Measurements from ENCODE around the gene KLRG1. TPM values are rescaled to one million over a fixed set of nuclear protein-coding genes. Genes with fewer than 3 reads are reported as not detected.

KLRG1 gene
- total and polyA plus RNA-seq, 2 of the 4 experiments (the other 2 are of a cell fraction): 0.36 to 0.54 TPM

- no peak for ATAC-seq (ENCODE audit: low read depth)
- Histone ChIP-seq H3K14ac (replicated peaks; ENCODE audit: low read depth, low read length) (no peak overlapping the region), H4K5ac (ENCODE audit: low read depth, low read length) (no peak overlapping the region), H3K23ac (ENCODE audit: low read depth, low read length) (no peak overlapping the region), H3K4me1 (ENCODE audit: control insufficient read depth, insufficient read depth, low read length) (no peaks in the 10 kb centered on the region), H3K4ac (ENCODE audit: low read depth, low read length) (no peak overlapping the region), H3K4me2 (ENCODE audit: low read depth, low read length) (no peak overlapping the region), H3K56ac (ENCODE audit: extremely low read depth, insufficient read depth, low read length) (no peak overlapping the region), H2BK120ac (ENCODE audit: low read depth, low read length) (no peak overlapping the region), H2BK20ac (ENCODE audit: low read depth, low read length) (no peak overlapping the region), H3K18ac (ENCODE audit: low read depth, low read length) (no peak overlapping the region), H3K9me1 (ENCODE audit: insufficient read depth, low read length) (no peaks in the 10 kb centered on the region), H3K79me1 (ENCODE audit: low read depth in 1 of 2, low read length in 2 of 2) (no peaks in the 10 kb centered on the region), H4K20me1 (ENCODE audit: insufficient read depth, low read length) (no peaks in the 10 kb centered on the region), H3K9ac (ENCODE audit: low read depth, low read length) (no peak overlapping the region), H3K9me3 (ENCODE audit: control insufficient read depth, insufficient read depth, low read length) (peaks cover 8% of the 10 kb centered on the region), H3K27me3 (ENCODE audit: control insufficient read depth, insufficient read depth, low read length) (no peaks in the 10 kb centered on the region), H2AFZ (replicated peaks; ENCODE audit: low read length, poor library complexity) (no peak overlapping the region), H4K8ac (ENCODE audit: low read depth in 2 of 2, low read length in 2 of 2) (no peak overlapping the region), H2AK9ac (replicated peaks; ENCODE audit: low read depth, low read length, poor library complexity) (no peak overlapping the region), H3K4me3 (ENCODE audit: insufficient read depth, low read depth, low read length) (no peak overlapping the region), H2BK15ac (ENCODE audit: low read depth, low read length) (no peak overlapping the region), H2AK5ac (ENCODE audit: low read depth, low read length) (no peak overlapping the region), H4K91ac (ENCODE audit: insufficient read depth, low read depth, low read length) (no peak overlapping the region), H2BK5ac (ENCODE audit: low read depth, low read length, poor library complexity, severe bottlenecking) (no peak overlapping the region), H3K27ac (ENCODE audit: insufficient read depth, low read length) (no peak overlapping the region), H3K36me3 (ENCODE audit: control insufficient read depth, insufficient read depth, low read length) (no peaks in the 10 kb centered on the region)
- in situ Hi-C loops (cut with MboI; ENCODE audit: low sequenced_read_pairs) (no loop called here), dilution Hi-C loops (cut with HindIII; ENCODE audit: low sequenced_read_pairs, unreplicated experiment) (no loop called here), intact Hi-C loops (cut with micrococcal nuclease) (no loop called here)
- BruUV-seq (replicated peaks): no TSS peak
- TF ChIP-seq MAFK (IDR thresholded peaks at IDR 0.05; ENCODE audit: low read depth, low read length) (no peak), CEBPB (IDR thresholded peaks at IDR 0.05; ENCODE audit: low read depth, low read length) (no peak), RCOR1 (IDR thresholded peaks at IDR 0.05; ENCODE audit: insufficient replicate concordance, low read length) (no peak), CTCF (conservative IDR thresholded peaks at IDR 0.05; ENCODE audit: low read depth, low read length) (no peak), RFX5 (IDR thresholded peaks at IDR 0.05; ENCODE audit: low read depth, low read length) (no peak), NFE2L2 (IDR thresholded peaks at IDR 0.05; ENCODE audit: low read depth, low read length) (no peak), MAZ (IDR thresholded peaks at IDR 0.05; ENCODE audit: borderline replicate concordance, low read depth, low read length) (no peak), SMC3 (IDR thresholded peaks at IDR 0.05; ENCODE audit: low read depth, low read length) (no peak)
- TF ChIP-seq, protein P1, sequence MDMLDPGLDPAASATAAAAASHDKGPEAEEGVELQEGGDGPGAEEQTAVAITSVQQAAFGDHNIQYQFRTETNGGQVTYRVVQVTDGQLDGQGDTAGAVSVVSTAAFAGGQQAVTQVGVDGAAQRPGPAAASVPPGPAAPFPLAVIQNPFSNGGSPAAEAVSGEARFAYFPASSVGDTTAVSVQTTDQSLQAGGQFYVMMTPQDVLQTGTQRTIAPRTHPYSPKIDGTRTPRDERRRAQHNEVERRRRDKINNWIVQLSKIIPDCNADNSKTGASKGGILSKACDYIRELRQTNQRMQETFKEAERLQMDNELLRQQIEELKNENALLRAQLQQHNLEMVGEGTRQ (IDR thresholded peaks at IDR 0.05; ENCODE audit: low read depth, low read length): no peak
- DNase-seq: no peak
- no CpG with 5 or more reads among the region's 1 CpG for WGBS, 2 experiments (ENCODE audit: extremely low coverage in 2 of 2, insufficient read length in 1 of 2)
- POLR2A ChIA-PET (ENCODE audit: unreplicated experiment): no interaction called here
- CTCF ChIA-PET: no interaction called here
These were observed 18.9 kb upstream of the KLRG1 start for GRCh38 chr12:8970432-8970831.

Data from IMR-90 (cell line).